GM12878 (cell line): ENCODE results near the gene GRB10. TPM values are rescaled to one million over a fixed set of nuclear protein-coding genes. Genes with fewer than 3 reads are reported as not detected.
"Not testable (repeated sequence)": the region's sequence is repeated elsewhere in the genome, so short reads cannot be mapped to it uniquely, and the experiment has no call there.

Experiments
- ATAC-seq: fragments of 200-7000 bp; cut with Tn5 transposase; 3 replicates; pipeline ENCODE4 v1.9.1; 2020; ENCODE audit warnings: mild to moderate bottlenecking, moderate library complexity
- BruUV-seq: library from RNA; stranded (reverse); fragments of 400-500 nt; replicated peaks from 2 replicates; lab custom pipeline; 2021; lab: Mats Ljungman, UMichigan
- CTCF ChIA-PET: fragments of 300-600 bp; sonication (Branson Sonifier 250); formaldehyde crosslinking; extraction: SDS; loops from one replicate; lab custom pipeline; 2021; ENCODE audit warnings: inconsistent platforms; lab: Yijun Ruan, JAX
- POLR2A ChIA-PET: fragments of 350-600 bp; formaldehyde crosslinking; extraction: SDS; loops from one replicate; lab custom pipeline; 2021; ENCODE audit warnings: inconsistent platforms; lab: Charles Lee
- RAD21 ChIA-PET: fragments of 300-600 bp; sonication (Branson Sonifier 250); formaldehyde crosslinking; loops from one replicate; lab custom pipeline; 2023; ENCODE audit warnings: antibody characterized with exemption; ENCODE audit not compliant: unreplicated experiment; lab: Charles Lee
- SMC1A ChIA-PET: fragments of 300-600 bp; sonication (Branson Sonifier 250); formaldehyde crosslinking; loops from one replicate; lab custom pipeline; 2023; ENCODE audit not compliant: unreplicated experiment, uncharacterized antibody; lab: Charles Lee
- DNase-seq: peaks from one replicate; pipeline ENCODE4 v3.0.0-alpha.2; 2011; ENCODE audit warnings: low read depth, low spot score
- FAIRE-seq: peaks from 3 replicates; lab custom pipeline; 2011; peaks lifted over from hg19 to GRCh38; lab: Jason Lieb, UNC
- H2AFZ ChIP-seq: 2 replicates; pipeline ENCODE4 v1.6.0; 2011; ENCODE audit warnings: low read depth, low read length, control low read depth; ENCODE audit not compliant: control insufficient read depth
- H3K27ac ChIP-seq: 2 replicates; pipeline ENCODE4 v1.5.1; 2011; ENCODE audit warnings: control low read depth; ENCODE audit not compliant: control insufficient read depth, insufficient read depth
- H3K27me3 ChIP-seq, 2 experiments: replicated peaks in 1 of 2; 2 replicates each; pipeline versions ENCODE4 v1.6.0 to v1.6.1; 2011; ENCODE audit warnings: low read length in 1 of 2; ENCODE audit not compliant: control insufficient read depth in 2 of 2, insufficient read depth in 2 of 2
- H3K36me3 ChIP-seq, 2 experiments: 2 replicates each; pipeline ENCODE4 v1.5.1; 2011; ENCODE audit warnings: low read length in 1 of 2; ENCODE audit not compliant: control insufficient read depth in 2 of 2, insufficient read depth in 2 of 2
- H3K4me1 ChIP-seq: 2 replicates; pipeline ENCODE4 v1.6.1; 2011; ENCODE audit warnings: mild to moderate bottlenecking, low read length, moderate library complexity, mixed read lengths; ENCODE audit not compliant: control insufficient read depth, insufficient read depth
- H3K4me2 ChIP-seq: 2 replicates; pipeline ENCODE4 v1.6.0; 2011; ENCODE audit warnings: control low read depth; ENCODE audit not compliant: control insufficient read depth, insufficient read depth
- H3K4me3 ChIP-seq: fragments of 200-600 bp; sonication (generic); 2 replicates; pipeline ENCODE4 v1.5.1; 2016
- H3K79me2 ChIP-seq: 2 replicates; pipeline ENCODE4 v1.6.0; 2011; ENCODE audit warnings: low read length; ENCODE audit not compliant: control insufficient read depth, insufficient read depth
- H3K9ac ChIP-seq: 2 replicates; pipeline ENCODE4 v1.8.0; 2011; ENCODE audit warnings: low read length, control low read depth, mixed read lengths; ENCODE audit not compliant: control insufficient read depth, insufficient read depth
- H3K9me3 ChIP-seq: replicated peaks from 3 replicates; pipeline ENCODE4 v1.5.1; 2011; ENCODE audit warnings: mild to moderate bottlenecking, low read length; ENCODE audit not compliant: control insufficient read depth, insufficient read depth
- H4K20me1 ChIP-seq: 2 replicates; pipeline ENCODE4 v1.6.0; 2011; ENCODE audit not compliant: control insufficient read depth, insufficient read depth
- ATF7 ChIP-seq: fragments of 450-650 bp; IDR thresholded peaks from 2 replicates; pipeline ENCODE4 v1.6.1; 2016; ENCODE audit warnings: low read depth, mild to moderate bottlenecking
- BCL11A ChIP-seq: IDR thresholded peaks from 2 replicates; pipeline ENCODE4 v1.6.1; 2011; ENCODE audit warnings: low read depth, low read length
- IRF4 ChIP-seq: IDR thresholded peaks from 2 replicates; pipeline ENCODE4 v1.6.1; 2011; ENCODE audit warnings: low read depth, low read length
- IRF5 ChIP-seq: fragments of 450-650 bp; IDR thresholded peaks from 2 replicates; pipeline ENCODE4 v1.6.1; 2017; ENCODE audit warnings: borderline replicate concordance
- LARP7 ChIP-seq: fragments of 450-650 bp; IDR thresholded peaks from 2 replicates; pipeline ENCODE4 v1.6.1; 2017; ENCODE audit warnings: mild to moderate bottlenecking
- MTA2 ChIP-seq: fragments of 450-650 bp; IDR thresholded peaks from 2 replicates; pipeline ENCODE4 v1.6.1; 2016; ENCODE audit warnings: low read depth, mild to moderate bottlenecking, moderate library complexity
- MTA3 ChIP-seq: IDR thresholded peaks from 2 replicates; pipeline ENCODE4 v1.6.1; 2012; ENCODE audit warnings: low read length, inconsistent platforms, borderline replicate concordance
- NBN ChIP-seq: fragments of 450-650 bp; IDR thresholded peaks from 2 replicates; pipeline ENCODE4 v1.6.1; 2016
- NFYA ChIP-seq: IDR thresholded peaks from 2 replicates; pipeline ENCODE4 v1.6.1; 2011; ENCODE audit warnings: low read depth, mild to moderate bottlenecking, low read length, improper control_type of control experiment, borderline replicate concordance
- RCOR1 ChIP-seq: conservative IDR thresholded peaks from 2 replicates; pipeline ENCODE4 v1.6.1; 2012; ENCODE audit warnings: low read depth, low read length, improper control_type of control experiment
- RUNX3 ChIP-seq: IDR thresholded peaks from 2 replicates; pipeline ENCODE4 v1.6.1; 2012; ENCODE audit warnings: low read length, inconsistent platforms
- SMAD5 ChIP-seq: IDR thresholded peaks from 2 replicates; pipeline ENCODE4 v1.6.1; 2016; ENCODE audit warnings: antibody characterized with exemption, low read depth
- SREBF1 ChIP-seq: IDR thresholded peaks from 2 replicates; pipeline ENCODE4 v1.6.1; 2012; ENCODE audit warnings: mild to moderate bottlenecking, low read length
- TARDBP ChIP-seq: IDR thresholded peaks from 2 replicates; pipeline ENCODE4 v1.6.1; 2016; ENCODE audit warnings: borderline replicate concordance
- TBL1XR1 ChIP-seq: IDR thresholded peaks from 2 replicates; pipeline ENCODE4 v1.6.1; 2012; ENCODE audit warnings: low read depth, low read length, improper control_type of control experiment
- WGBS: methylation state at CpG from one replicate; pipeline ENCODE4 v1.1.6; 2016; ENCODE audit warnings: low lambda C conversion rate; ENCODE audit not compliant: insufficient replicate concordance, insufficient coverage; ENCODE audit errors: missing lambda C conversion rate; 5-methylcytosine and 5-hydroxymethylcytosine counted together
- in situ Hi-C: fragments of 300-500 bp; cut with MboI; formaldehyde crosslinking; loops from 9 replicates; pipeline ENCODE4 v1.14.3; 2018; ENCODE audit warnings: mixed read lengths
- intact Hi-C: fragments of 100-400 bp; cut with micrococcal nuclease; formaldehyde crosslinking; loops from one replicate; pipeline ENCODE4 v1.14.2; 2022; ENCODE audit not compliant: unreplicated experiment
- polyA plus RNA-seq, 11 experiments: library from polyadenylated mRNA; depleted of rRNA in 4 of 11; unstranded in 6 of 11; stranded (reverse) in 5 of 11; fragments of >200 nt; fragmentation: Nextera tagmentation in 4 of 11; fragmentation: Illumina TruSeq in 1 of 11; extraction: Ambion mirVana in 4 of 11; extraction: Trizol in 1 of 11; gene quantifications; 1 replicate in 1 of 11; 2 replicates in 10 of 11; pipeline versions ENCODE4 v1.2.1 to v1.2.3, GENCODE V29; 2011 to 2016; ENCODE audit warnings: inconsistent platforms in 2 of 11, missing spikeins in 2 of 11, low read depth in 1 of 11
- total RNA-seq, 4 experiments: library from RNA; depleted of rRNA in 3 of 4; stranded (reverse); fragments of >200 nt in 3 of 4; fragmentation: Illumina TruSeq in 1 of 4; extraction: Trizol in 1 of 4; gene quantifications; 2 replicates each; pipeline versions ENCODE4 v1.2.1 to v1.2.3, GENCODE V29; 2013 to 2021
- TF ChIP-seq, protein P1 (sequence below): fragments of 450-650 bp; IDR thresholded peaks from 2 replicates; pipeline ENCODE4 v1.6.1; 2018; ENCODE audit warnings: mild to moderate bottlenecking, low read depth, moderate library complexity; ENCODE audit not compliant: partially characterized antibody

GRB10 gene
- total and polyA plus RNA-seq, 10 of the 15 experiments (the other 5 are each of a cell fraction or from before 2014, with no cell fraction given), result 0.04 to 0.33 TPM; not detected in 8

DNA sequence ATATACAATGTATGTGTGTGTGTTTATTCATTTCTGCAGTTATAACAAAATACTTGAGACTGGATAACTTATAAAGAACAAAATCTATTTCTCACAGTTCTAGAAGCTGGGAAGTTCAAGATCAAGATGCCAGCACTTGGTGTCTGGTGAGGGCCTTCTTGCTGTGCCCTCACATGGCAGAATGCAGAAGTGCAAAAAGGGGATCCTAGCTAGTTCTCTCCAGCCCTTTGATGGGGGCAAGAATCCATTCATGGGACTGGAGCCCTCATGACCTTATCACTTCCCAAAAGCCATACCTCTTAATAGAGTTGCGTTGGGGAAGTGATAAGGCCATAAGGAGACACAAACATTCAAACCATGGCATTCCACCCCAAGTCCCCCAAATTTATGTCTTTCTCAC, 8.4 kb downstream of the GRB10 start:
- no TSS peak for BruUV-seq
- no peaks in the 10 kb centered on the region for H3K4me1 ChIP-seq
- no peak overlapping the region for H3K9ac ChIP-seq
- no peaks in the 10 kb centered on the region for H4K20me1 ChIP-seq
- H3K9me3 ChIP-seq, result no peaks in the 10 kb centered on the region
- SMC1A ChIA-PET, result no interaction called here
- H3K4me2 ChIP-seq, result no peak overlapping the region
- FAIRE-seq (no peak), DNase-seq (no peak), ATAC-seq (no peak)
- no peak overlapping the region for H3K27ac ChIP-seq
- WGBS, result 0% methylated on average over 1 of the region's 1 CpG
- H3K36me3 ChIP-seq, result no peaks in the 10 kb centered on the region
- RAD21 ChIA-PET, result no interaction called here
- H3K79me2 ChIP-seq, result no peaks in the 10 kb centered on the region
- no peak overlapping the region for H3K4me3 ChIP-seq
- POLR2A ChIA-PET, result no interaction called here
- H3K27me3 ChIP-seq, result no peaks in the 10 kb centered on the region
- CTCF ChIA-PET, result interaction anchor here (0.6 kb wide), 1 partner anchor 47 kb away, joined by 3 read pairs; no protein-coding TSS in a partner anchor
- no peak overlapping the region for H2AFZ ChIP-seq
- in situ Hi-C loops (no loop called here), intact Hi-C loops (no loop called here)
- TF ChIP-seq RCOR1 (no peak), IRF4 (no peak), NBN (no peak), LARP7 (no peak), TBL1XR1 (no peak), MTA2 (no peak), RUNX3 (no peak), MTA3 (no peak), NFYA (no peak), ATF7 (no peak), BCL11A (no peak), IRF5 (no peak), SMAD5 (no peak), SREBF1 (no peak), TARDBP (no peak)
- TF ChIP-seq, protein P1, sequence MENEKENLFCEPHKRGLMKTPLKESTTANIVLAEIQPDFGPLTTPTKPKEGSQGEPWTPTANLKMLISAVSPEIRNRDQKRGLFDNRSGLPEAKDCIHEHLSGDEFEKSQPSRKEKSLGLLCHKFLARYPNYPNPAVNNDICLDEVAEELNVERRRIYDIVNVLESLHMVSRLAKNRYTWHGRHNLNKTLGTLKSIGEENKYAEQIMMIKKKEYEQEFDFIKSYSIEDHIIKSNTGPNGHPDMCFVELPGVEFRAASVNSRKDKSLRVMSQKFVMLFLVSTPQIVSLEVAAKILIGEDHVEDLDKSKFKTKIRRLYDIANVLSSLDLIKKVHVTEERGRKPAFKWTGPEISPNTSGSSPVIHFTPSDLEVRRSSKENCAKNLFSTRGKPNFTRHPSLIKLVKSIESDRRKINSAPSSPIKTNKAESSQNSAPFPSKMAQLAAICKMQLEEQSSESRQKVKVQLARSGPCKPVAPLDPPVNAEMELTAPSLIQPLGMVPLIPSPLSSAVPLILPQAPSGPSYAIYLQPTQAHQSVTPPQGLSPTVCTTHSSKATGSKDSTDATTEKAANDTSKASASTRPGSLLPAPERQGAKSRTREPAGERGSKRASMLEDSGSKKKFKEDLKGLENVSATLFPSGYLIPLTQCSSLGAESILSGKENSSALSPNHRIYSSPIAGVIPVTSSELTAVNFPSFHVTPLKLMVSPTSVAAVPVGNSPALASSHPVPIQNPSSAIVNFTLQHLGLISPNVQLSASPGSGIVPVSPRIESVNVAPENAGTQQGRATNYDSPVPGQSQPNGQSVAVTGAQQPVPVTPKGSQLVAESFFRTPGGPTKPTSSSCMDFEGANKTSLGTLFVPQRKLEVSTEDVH, result no peak

- CTCF ChIA-PET, DNase-seq, ATAC-seq, H3K9ac ChIP-seq, intact Hi-C loops, SMC1A ChIA-PET, H3K27me3 ChIP-seq, POLR2A ChIA-PET, H3K27ac ChIP-seq, H3K9me3 ChIP-seq, H3K79me2 ChIP-seq, FAIRE-seq, H4K20me1 ChIP-seq, H3K4me3 ChIP-seq, H3K4me1 ChIP-seq, in situ Hi-C loops, H2AFZ ChIP-seq, H3K36me3 ChIP-seq, H3K4me2 ChIP-seq, BruUV-seq: not testable (repeated sequence)
- RAD21 ChIA-PET, result interaction anchor here (0.6 kb wide), 1 partner anchor 582 kb away, joined by 3 read pairs; no protein-coding TSS in a partner anchor
- WGBS, result 10% methylated on average over 3 of the region's 4 CpGs
Observed at GRCh38 chr7:50773071-50773470, 9.6 kb downstream of the GRB10 start.
